Gastroesophageal sphincter (tissue), 4 donors: ENCODE data around the gene GANAB. TPM values are rescaled to one million over a fixed set of nuclear protein-coding genes. Genes with fewer than 3 reads are reported as not detected.
"Not testable (repeated sequence)": the region's sequence is repeated elsewhere in the genome, so short reads cannot be mapped to it uniquely, and the experiment has no call there.

Experiments used
- ATAC-seq: fragments of 150-250 bp; one replicate; pipeline ENCODE4 v1.9.1; 2016; ENCODE audit warnings: mild to moderate bottlenecking, moderate library complexity
- H3K27ac ChIP-seq, 4 donors: fragments of 200-600 bp; sonication (generic) in 3 of 4; 1 replicate in 3 of 4; 2 replicates in 1 of 4; pipeline ENCODE4 v1.5.1; 2016 to 2019
- H3K27me3 ChIP-seq: fragments of 200-600 bp; sonication (generic); one replicate; pipeline ENCODE4 v1.5.1; 2019
- H3K36me3 ChIP-seq, 2 donors: fragments of 200-600 bp; sonication (generic); one replicate each; pipeline ENCODE4 v1.5.1; 2019; ENCODE audit warnings: control low read depth in 1 of 2
- H3K4me1 ChIP-seq, 3 donors: fragments of 200-600 bp; sonication (generic); 1 replicate in 2 of 3; 2 replicates in 1 of 3; pipeline ENCODE4 v1.5.1; 2016 to 2019; ENCODE audit warnings: control low read depth in 2 of 3
- H3K4me3 ChIP-seq, 2 donors: fragments of 200-600 bp; sonication (generic); one replicate each; pipeline ENCODE4 v1.5.1; 2019; ENCODE audit warnings: mild to moderate bottlenecking in 1 of 2, moderate library complexity in 1 of 2
- H3K9me3 ChIP-seq, 3 donors: fragments of 200-600 bp; sonication (generic); one replicate each; pipeline ENCODE4 v1.5.1; 2017 to 2019; ENCODE audit warnings: control low read depth in 2 of 3
- CTCF ChIP-seq, 4 experiments: fragments of 200-600 bp in 2 of 4; fragments of 450-650 bp in 2 of 4; sonication (generic) in 1 of 4; IDR thresholded peaks; one replicate each; pipeline ENCODE4 v1.5.1; 2017 to 2019; ENCODE audit warnings: antibody characterized with exemption in 4 of 4, mild to moderate bottlenecking in 2 of 4, moderate library complexity in 2 of 4
- EP300 ChIP-seq: sonication (generic); formaldehyde crosslinking; IDR thresholded peaks from one replicate; pipeline ENCODE4 v1.6.1; 2017; ENCODE audit warnings: antibody characterized with exemption, mild to moderate bottlenecking
- POLR2A ChIP-seq, 2 donors: fragments of 450-650 bp; IDR thresholded peaks; one replicate each; pipeline ENCODE4 v1.6.1; 2017; ENCODE audit warnings: antibody characterized with exemption in 2 of 2, mild to moderate bottlenecking in 2 of 2, moderate library complexity in 1 of 2
- POLR2AphosphoS5 ChIP-seq: sonication (generic); formaldehyde crosslinking; IDR thresholded peaks from one replicate; pipeline ENCODE4 v1.6.1; 2017; ENCODE audit warnings: antibody characterized with exemption
- WGBS, 2 donors: methylation state at CpG; one replicate each; pipeline ENCODE4 v1.1.5; 2018; ENCODE audit warnings: low coverage in 1 of 2; 5-methylcytosine and 5-hydroxymethylcytosine counted together
- total RNA-seq, 4 donors: library from RNA; depleted of rRNA; stranded (reverse); fragments of >200 nt; gene quantifications; one replicate each; pipeline ENCODE4 v1.1.0, GENCODE V29; 2016

Gene GANAB
- total RNA-seq, 4 donors from 2014 or later = 87.8 to 151 (median 134) TPM

DNA sequence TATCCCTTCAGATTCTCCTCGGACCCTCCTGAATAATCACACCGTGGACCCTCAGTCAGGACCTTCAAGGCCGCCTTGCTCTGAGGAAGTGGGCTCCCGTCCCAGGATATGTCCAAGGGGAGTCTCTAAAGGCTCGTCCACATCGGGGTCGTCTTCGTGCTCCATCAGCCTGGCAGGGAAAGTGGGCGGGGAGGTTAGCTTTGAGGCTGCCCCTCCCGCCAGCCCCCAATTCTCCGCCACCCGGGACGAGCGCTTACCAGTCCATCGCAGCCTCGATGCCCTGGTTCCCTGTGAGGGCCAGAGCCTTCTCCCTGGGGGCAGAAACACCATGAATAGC is 32.0 kb upstream of the GANAB start:
- peaks cover 0 to 59% (median 15%) of the 10 kb centered on the region in 3 donors for H3K4me1 ChIP-seq
- H3K4me3 ChIP-seq = peak overlapping the region; percentile 94 to 97
- WGBS, 2 donors = 7 to 17% methylated on average over 1 to 2 of the region's 16 CpGs
- peak overlapping the region; percentile 81 to 93 (median 92) for H3K27ac ChIP-seq
- H3K9me3 ChIP-seq = no peaks in the 10 kb centered on the region
- TF ChIP-seq POLR2AphosphoS5 (no peak), CTCF (IDR thresholded peaks at IDR 0.05) (no peak), EP300 (no peak), POLR2A (IDR thresholded peaks at IDR 0.05) (no peak)
- no peak for ATAC-seq
- peaks cover 0 to 48% of the 10 kb centered on the region in 2 donors for H3K36me3 ChIP-seq
- no peaks in the 10 kb centered on the region for H3K27me3 ChIP-seq

DNA sequence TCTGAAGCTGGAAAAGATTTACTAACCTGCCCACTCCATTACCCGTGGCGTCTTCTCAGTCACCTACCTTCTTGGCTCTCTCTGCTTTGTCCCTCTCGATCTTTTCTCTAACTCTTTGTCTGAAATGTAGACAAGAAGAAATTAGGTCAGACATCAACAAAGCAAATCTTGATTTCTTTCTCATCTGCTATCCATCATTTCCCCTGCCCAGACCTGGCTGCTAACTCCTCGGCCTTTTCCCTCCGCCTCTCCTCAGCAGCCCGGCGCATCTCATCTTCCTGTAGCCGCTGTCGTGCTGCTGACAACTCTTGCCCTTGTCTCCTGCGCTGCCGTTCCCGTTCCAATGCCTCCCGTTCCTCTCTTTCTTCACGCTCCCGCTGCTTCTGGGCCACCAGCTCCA is 31.3 kb upstream of the GANAB start:
- peak overlapping the region in 1 of 2 donors; percentile 97 for H3K4me3 ChIP-seq
- ATAC-seq = no peak
- H3K36me3 ChIP-seq = peaks cover 0 to 51% of the 10 kb centered on the region in 2 donors
- WGBS, 2 donors = 78 to 79% methylated on average over 3 to 10 of the region's 15 CpGs
- TF ChIP-seq POLR2AphosphoS5 = no peak
- TF ChIP-seq POLR2A (IDR thresholded peaks at IDR 0.05) = no peak
- TF ChIP-seq EP300 = no peak
- TF ChIP-seq CTCF (IDR thresholded peaks at IDR 0.05) = no peak
- H3K27me3 ChIP-seq = no peaks in the 10 kb centered on the region
- H3K4me1 ChIP-seq = peaks cover 0 to 66% (median 21%) of the 10 kb centered on the region in 3 donors
- no peaks in the 10 kb centered on the region for H3K9me3 ChIP-seq
- H3K27ac ChIP-seq = peak overlapping the region in 3 of 4 donors; percentile 91 to 93 (median 93)

- ATAC-seq = no peak
- WGBS, 2 donors = 41 to 73% methylated on average over 4 to 5 of the region's 6 CpGs
Measured at GRCh38 chr11:62677156-62677555, 30.7 kb upstream of the GANAB start.

GRCh38 chr11:62676698-62677097 is 30.3 kb upstream of the GANAB start:
- no peaks in the 10 kb centered on the region for H3K27me3 ChIP-seq
- 40% methylated on average over 3 of the region's 6 CpGs; no CpG with 5 or more reads in 1 of the 2 donors for WGBS, 2 donors
- no peak overlapping the region for H3K27ac ChIP-seq
- no peak overlapping the region for H3K4me3 ChIP-seq
- peaks cover 0 to 76% (median 24%) of the 10 kb centered on the region in 3 donors for H3K4me1 ChIP-seq
- ATAC-seq = no peak
- H3K36me3 ChIP-seq = peaks cover 0 to 51% of the 10 kb centered on the region in 2 donors
- H3K9me3 ChIP-seq = no peaks in the 10 kb centered on the region
- TF ChIP-seq EP300 = no peak
- TF ChIP-seq POLR2AphosphoS5 = no peak
- no peak for TF ChIP-seq POLR2A (IDR thresholded peaks at IDR 0.05)
- TF ChIP-seq CTCF (IDR thresholded peaks at IDR 0.05) = no peak

More at GRCh38 chr11:62677156-62677555, 30.7 kb upstream of the GANAB start:
- Histone ChIP-seq H3K27ac (no peak overlapping the region), H3K36me3 (peaks cover 0 to 51% of the 10 kb centered on the region in 2 donors), H3K27me3 (no peaks in the 10 kb centered on the region), H3K9me3 (no peaks in the 10 kb centered on the region), H3K4me3 (no peak overlapping the region), H3K4me1 (peaks cover 0 to 72% (median 24%) of the 10 kb centered on the region in 3 donors)
- TF ChIP-seq CTCF (IDR thresholded peaks at IDR 0.05) (no peak), EP300 (no peak), POLR2A (IDR thresholded peaks at IDR 0.05) (no peak), POLR2AphosphoS5 (no peak)

DNA sequence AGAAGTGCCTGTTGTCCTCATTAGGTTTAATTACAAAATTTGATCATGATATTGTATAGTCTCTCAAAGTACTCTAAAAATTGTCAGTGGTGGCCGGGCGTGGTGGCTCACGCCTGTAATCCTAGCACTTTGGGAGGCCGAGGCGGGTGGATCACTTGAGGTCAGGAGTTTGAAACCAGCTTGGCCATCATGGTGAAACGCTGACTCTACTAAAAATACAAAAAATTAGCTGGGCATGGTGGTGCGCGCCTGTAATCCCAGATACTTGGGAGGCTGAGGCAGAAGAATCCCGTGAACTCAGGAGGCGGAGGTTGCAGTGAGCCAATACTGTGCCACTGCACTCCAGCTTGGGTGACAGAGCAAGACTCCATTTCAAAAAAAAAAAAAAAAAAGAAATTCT is 29.0 kb upstream of the GANAB start:
- not testable (repeated sequence) for ATAC-seq, H3K4me3 ChIP-seq, H3K9me3 ChIP-seq, H3K27ac ChIP-seq, H3K27me3 ChIP-seq
- peaks cover 0 to 75% (median 29%) of the 10 kb centered on the region in 3 donors for H3K4me1 ChIP-seq
- H3K36me3 ChIP-seq = peaks cover 0 to 51% of the 10 kb centered on the region in 2 donors
- 91% methylated on average over 4 of the region's 10 CpGs; no CpG with 5 or more reads in 1 of the 2 donors for WGBS, 2 donors
